GM19397 (cell line): ENCODE data around the gene TMEM43.

ENCODE experiments used
- ATAC-seq: cut with Tn5 transposase; IDR thresholded peaks from one replicate; pipeline ENCODE4 v1.9.1; 2021; ENCODE audit warnings: mild to moderate bottlenecking, moderate library complexity; ENCODE audit not compliant: unreplicated experiment

The TMEM43 gene

GRCh38 chr3:14137445-14137844, 12.6 kb downstream of the TMEM43 start:
- no peak for ATAC-seq

DNA sequence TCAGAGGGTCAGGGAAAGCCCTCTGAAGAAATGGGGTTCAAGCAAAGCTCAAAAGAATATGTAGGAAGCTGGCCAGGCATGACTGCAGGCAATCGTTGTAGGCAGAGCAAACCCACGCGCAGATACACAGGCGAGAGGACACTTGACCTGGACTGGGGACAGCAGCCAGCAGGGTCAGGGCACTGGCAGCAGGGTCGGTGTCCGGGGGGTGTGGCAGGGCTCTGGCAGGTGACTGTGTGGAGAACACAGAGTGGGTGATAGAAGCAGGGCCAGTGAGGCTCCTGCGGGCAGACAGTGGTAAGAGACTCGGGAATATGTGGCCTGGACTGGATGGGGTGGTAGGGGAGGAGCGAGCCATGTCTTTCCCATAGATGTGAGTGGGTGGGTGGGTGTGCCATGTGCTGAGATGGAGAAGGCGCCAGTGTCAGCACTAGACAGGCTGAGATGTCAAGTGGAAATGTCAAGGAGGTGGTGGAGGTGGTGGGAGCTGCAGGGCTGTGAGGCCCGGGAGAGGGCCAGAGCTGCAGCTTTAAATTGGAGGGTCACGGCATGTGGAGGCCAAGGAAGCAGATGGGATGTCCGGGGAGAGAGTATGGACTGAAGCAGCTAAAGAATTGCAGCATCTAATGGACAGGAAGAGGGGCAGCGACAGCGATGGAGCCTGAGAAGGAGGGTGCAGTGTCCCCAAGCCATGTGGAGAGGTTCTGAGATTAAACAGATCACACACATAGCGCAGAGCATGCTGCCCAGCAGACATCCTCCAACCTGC, 13.4 kb downstream of the TMEM43 start:
- no peak for ATAC-seq

DNA sequence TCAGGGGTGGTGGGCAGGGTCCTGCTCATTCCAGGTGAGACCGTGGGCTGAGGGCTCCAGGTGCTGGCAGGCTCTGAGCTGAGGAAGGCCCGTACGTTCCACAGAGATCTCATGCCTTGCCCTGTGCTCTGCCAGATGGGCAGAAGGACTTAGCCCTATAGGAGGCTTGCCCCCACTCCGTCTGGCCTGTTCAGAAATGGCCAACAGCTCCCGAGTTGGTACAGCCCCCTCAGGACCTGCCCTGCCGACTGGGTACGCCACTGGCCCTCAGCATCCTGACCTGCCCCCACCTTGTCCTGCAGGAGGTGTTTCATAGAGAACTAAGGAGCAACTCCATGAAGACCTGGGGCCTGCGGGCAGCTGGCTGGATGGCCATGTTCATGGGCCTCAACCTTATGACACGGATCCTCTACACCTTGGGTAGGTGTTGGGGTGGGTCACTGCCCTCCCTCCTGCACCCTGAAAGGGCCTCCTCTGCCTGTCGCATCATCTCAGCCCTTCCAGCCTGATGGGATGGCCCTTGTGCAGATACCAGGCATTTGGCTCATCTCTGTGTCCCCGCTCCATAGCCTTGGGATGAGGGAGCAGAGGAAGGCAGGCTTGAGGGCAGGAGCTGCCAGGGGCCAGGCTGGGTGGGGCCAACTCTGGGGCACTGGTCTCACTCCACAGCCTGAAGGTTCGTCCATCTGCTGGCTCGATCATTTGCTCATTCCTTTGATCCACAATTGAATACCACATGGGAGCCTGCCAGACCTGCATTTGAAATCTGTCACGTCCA, 14.2 kb downstream of the TMEM43 start:
- ATAC-seq, result no peak

GRCh38 chr3:14139771-14140170, 14.9 kb downstream of the TMEM43 start:
- ATAC-seq, result no peak

DNA sequence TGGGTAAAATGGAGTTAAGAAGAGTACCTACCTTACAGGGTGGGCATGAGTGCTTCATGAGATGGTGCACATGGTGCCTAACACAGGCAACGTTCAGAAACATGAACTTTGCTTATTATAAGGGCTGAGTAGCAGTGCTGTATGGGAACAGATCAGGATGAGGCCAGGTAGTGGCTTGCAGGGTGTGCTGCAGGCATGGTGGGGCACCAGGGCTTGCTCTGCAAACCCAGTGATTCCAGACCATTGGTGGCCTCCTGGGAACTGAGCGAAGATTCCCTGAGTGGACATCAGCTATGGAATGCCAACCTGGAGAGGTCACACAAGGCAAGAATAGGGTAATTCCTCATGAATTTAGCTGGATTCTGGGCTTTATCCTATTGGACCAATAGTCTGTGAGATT, 15.8 kb downstream of the TMEM43 start:
- ATAC-seq, result no peak

- no peak for ATAC-seq
These were observed 16.3 kb downstream of the TMEM43 start for GRCh38 chr3:14141144-14141543.

DNA sequence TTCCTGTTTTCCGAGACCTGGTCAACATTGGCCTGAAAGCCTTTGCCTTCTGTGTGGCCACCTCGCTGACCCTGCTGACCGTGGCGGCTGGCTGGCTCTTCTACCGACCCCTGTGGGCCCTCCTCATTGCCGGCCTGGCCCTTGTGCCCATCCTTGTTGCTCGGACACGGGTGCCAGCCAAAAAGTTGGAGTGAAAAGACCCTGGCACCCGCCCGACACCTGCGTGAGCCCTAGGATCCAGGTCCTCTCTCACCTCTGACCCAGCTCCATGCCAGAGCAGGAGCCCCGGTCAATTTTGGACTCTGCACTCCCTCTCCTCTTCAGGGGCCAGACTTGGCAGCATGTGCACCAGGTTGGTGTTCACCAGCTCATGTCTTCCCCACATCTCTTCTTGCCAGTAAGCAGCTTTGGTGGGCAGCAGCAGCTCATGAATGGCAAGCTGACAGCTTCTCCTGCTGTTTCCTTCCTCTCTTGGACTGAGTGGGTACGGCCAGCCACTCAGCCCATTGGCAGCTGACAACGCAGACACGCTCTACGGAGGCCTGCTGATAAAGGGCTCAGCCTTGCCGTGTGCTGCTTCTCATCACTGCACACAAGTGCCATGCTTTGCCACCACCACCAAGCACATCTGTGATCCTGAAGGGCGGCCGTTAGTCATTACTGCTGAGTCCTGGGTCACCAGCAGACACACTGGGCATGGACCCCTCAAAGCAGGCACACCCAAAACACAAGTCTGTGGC, 16.9 kb downstream of the TMEM43 start:
- no peak for ATAC-seq

DNA sequence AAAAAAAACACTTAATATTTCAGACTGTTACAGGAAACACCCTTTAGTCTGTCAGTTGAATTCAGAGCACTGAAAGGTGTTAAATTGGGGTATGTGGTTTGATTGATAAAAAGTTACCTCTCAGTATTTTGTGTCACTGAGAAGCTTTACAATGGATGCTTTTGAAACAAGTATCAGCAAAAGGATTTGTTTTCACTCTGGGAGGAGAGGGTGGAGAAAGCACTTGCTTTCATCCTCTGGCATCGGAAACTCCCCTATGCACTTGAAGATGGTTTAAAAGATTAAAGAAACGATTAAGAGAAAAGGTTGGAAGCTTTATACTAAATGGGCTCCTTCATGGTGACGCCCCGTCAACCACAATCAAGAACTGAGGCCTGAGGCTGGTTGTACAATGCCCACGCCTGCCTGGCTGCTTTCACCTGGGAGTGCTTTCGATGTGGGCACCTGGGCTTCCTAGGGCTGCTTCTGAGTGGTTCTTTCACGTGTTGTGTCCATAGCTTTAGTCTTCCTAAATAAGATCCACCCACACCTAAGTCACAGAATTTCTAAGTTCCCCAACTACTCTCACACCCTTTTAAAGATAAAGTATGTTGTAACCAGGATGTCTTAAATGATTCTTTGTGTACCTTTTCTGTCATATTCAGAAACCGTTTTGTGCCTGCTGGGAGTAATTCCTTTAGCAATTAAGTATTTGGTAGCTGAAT, 17.9 kb downstream of the TMEM43 start:
- ATAC-seq, result no peak

DNA sequence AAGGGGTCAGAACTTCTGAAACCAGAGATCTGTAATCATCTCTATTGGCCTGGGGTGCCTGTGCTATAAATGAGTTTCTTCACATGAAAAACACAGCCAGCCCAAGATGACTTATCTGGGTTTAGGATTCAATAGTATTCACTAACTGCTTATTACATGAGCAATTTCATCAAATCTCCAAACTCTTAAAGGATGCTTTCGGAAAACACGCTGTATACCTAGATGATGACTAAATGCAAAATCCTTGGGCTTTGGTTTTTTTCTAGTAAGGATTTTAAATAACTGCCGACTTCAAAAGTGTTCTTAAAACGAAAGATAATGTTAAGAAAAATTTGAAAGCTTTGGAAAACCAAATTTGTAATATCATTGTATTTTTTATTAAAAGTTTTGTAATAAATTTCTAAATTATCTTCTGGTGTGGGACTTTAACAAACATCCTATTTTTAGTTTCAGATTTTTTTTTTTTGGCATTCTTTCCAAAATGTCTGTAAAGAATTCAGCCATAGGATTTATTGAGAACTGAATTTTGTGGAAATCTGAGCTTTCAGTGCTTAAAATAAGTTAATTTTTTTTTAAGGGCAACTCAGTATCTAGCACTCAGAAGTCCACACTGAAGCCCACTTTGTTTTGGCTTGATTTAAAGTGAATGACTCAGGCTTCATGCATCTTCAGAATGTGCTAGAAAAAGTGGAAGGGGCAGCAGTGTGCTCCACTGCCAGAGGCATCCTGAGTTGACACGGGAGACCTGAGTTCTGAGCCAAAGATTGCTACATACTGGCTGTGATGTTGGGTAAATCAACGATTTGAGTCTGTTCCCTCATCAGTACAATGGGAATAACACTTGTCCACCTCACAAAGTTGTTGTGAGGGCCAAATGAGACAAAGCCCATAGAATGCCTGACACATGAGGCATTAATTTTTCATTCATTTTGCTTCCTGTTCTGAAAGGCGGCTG, 18.7 kb downstream of the TMEM43 start:
- no peak for ATAC-seq

DNA sequence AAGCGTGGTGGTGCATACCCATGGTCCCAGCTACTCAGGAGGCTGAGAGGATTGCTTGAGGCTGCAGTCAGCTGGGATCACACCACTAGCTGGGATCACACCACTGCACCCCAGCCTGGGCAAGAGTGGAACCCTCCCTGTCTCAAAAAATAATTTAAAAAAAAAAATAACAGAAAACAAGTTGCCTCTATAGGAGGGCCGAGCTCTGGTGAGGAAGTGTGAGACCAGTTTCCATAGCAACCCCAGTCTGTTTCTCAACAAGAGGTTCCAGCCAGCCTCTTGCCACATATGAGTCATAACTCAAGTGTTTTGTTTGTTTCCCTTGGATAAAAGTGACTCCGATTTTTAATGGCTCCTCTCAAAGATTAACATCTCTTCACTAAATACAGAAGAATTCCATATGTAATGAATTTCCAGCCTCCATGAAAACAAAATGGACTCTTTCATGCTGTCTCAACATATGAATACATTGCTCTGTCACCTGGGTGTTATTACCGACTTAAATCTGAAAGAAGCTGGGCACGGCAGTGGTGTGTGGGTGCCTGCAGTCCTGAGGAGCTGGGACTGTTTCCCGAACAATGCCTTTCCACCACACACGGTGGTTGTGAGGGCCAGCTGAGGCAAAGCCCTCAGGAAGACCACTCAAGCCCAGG, 19.7 kb downstream of the TMEM43 start:
- peak; percentile 92 for ATAC-seq

- ATAC-seq, result no peak
These were observed 20.4 kb downstream of the TMEM43 start for GRCh38 chr3:14145236-14145635.

DNA sequence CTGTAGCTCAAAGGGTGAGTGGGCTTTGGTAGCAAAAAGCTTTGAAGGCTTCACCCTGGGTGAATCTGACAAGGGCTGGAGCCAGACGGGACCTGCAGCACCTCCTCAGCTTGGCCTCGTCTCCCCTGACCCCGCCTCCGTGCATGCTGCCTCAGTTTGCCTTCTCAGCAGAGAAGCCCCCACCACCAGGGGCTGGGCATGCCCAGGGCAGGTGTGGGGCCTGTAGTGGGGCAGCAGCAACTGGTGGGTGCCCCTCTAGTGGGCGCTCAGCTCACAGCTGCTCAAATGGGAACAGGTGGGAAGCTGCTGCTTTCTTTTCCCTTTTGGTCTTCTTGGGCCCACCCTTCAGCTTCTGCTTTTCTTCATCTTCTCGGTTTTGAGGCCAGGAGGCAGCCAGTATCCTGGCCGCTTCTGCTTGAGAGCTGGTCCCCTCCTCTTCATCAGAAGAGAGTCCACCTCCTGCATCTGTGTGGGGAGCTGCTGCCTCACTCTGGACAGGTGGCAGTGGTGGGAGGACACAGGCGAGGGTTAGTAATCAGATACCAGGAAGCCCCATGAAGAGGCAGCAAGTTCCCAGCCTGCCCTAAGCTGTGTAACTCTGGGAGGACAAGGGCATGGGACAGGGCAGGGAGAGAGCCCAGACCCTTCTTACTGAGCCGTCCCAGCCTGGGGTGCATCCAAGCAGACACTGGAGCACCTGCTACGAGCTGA, 21.0 kb downstream of the TMEM43 start:
- ATAC-seq, result no peak

GRCh38 chr3:14146381-14147065, 21.7 kb downstream of the TMEM43 start:
- no peak for ATAC-seq

DNA sequence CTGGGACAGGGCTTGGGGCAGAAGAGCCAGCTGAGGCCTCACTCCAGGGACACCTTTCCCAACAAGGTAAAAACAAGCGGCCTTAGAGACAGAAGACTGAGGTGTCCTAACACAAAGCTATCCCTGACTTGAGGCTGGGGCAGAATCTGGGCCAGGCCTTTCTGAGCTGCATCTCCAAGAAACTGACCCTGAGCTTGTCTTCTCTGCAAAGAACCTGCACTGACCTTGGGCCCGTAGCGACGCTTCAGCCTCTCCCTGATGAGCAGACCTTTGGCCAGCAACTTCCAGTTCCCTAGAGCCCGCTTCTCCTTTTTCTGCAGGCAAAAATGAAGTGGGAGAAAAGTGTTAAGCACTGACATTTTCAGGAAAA, 22.2 kb downstream of the TMEM43 start:
- ATAC-seq, result no peak

DNA sequence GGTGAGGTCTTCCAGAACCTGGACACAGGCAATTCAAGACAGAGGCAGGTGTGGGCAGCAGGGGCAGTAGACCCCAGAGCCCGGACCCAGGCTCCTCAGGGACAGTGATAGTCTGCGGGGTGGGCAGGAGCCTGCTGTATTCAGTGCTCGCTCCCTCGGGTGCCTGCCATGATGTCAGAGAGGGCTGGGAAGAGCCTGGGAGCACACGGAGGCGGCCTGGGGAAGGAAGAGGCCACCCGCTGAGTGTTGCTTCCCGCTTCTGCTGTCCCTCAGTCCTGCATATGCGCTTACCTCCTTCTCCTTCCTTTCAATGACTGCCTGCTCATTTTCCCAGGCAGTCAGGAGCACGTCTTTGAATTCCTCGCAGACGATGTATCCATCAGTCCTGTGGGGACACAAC, 22.8 kb downstream of the TMEM43 start:
- no peak for ATAC-seq

GRCh38 chr3:14148041-14148985, 23.5 kb downstream of the TMEM43 start:
- ATAC-seq, result no peak

GRCh38 chr3:14150078-14150477, 25.2 kb downstream of the TMEM43 start:
- ATAC-seq, result no peak
